SKM-1 treated with dmso at 0.1 percent for 144 hours (cell line): ENCODE measurements around the gene ARHGEF12.

ENCODE experiments used
- DNase-seq: peaks from one replicate; lab custom pipeline; 2025; ENCODE audit not compliant: unreplicated experiment; lab: John Stamatoyannopoulos, UW

The ARHGEF12 gene

GRCh38 chr11:120383518-120384155 lies 47.4 kb downstream of the ARHGEF12 start:
- DNase-seq = no peak

GRCh38 chr11:120384476-120384875 lies 48.3 kb downstream of the ARHGEF12 start:
- no peak for DNase-seq

- DNase-seq = no peak
These were observed 48.9 kb downstream of the ARHGEF12 start for GRCh38 chr11:120385110-120385509.

GRCh38 chr11:120385655-120386054 lies 49.4 kb downstream of the ARHGEF12 start:
- DNase-seq = no peak

- no peak for DNase-seq
These were observed 50.1 kb downstream of the ARHGEF12 start for GRCh38 chr11:120386318-120386717.

GRCh38 chr11:120386774-120387371 lies 50.7 kb downstream of the ARHGEF12 start:
- DNase-seq = no peak

GRCh38 chr11:120388261-120388660 lies 52.0 kb downstream of the ARHGEF12 start:
- DNase-seq = no peak

GRCh38 chr11:120389693-120390584 lies 53.7 kb downstream of the ARHGEF12 start:
- no peak for DNase-seq

- no peak for DNase-seq
These were observed 54.3 kb downstream of the ARHGEF12 start for GRCh38 chr11:120390585-120390922.

- DNase-seq = no peak
These were observed 55.1 kb downstream of the ARHGEF12 start for GRCh38 chr11:120391292-120391691.

GRCh38 chr11:120391854-120392253 lies 55.6 kb downstream of the ARHGEF12 start:
- no peak for DNase-seq

GRCh38 chr11:120392314-120392713 lies 56.1 kb downstream of the ARHGEF12 start:
- DNase-seq = no peak

GRCh38 chr11:120392793-120393192 lies 56.6 kb downstream of the ARHGEF12 start:
- DNase-seq = no peak

- DNase-seq = no peak
These were observed 57.9 kb downstream of the ARHGEF12 start for GRCh38 chr11:120394119-120394518.

- DNase-seq = no peak
These were observed 59.6 kb downstream of the ARHGEF12 start for GRCh38 chr11:120395778-120396177.

- DNase-seq = no peak
These were observed 61.9 kb downstream of the ARHGEF12 start for GRCh38 chr11:120398132-120398531.

- DNase-seq = no peak
These were observed 63.1 kb downstream of the ARHGEF12 start for GRCh38 chr11:120399307-120399706.

GRCh38 chr11:120400564-120401364 lies 64.6 kb downstream of the ARHGEF12 start:
- no peak for DNase-seq

GRCh38 chr11:120401506-120401905 lies 65.3 kb downstream of the ARHGEF12 start:
- no peak for DNase-seq

- no peak for DNase-seq
These were observed 67.8 kb downstream of the ARHGEF12 start for GRCh38 chr11:120403966-120404365.

- DNase-seq = no peak
These were observed 68.3 kb downstream of the ARHGEF12 start for GRCh38 chr11:120404495-120404894.
